GM10248 (cell line): ENCODE measurements around the gene WDR81.

Source experiments
- CTCF ChIA-PET: fragments of 300-600 bp; sonication (Branson Sonifier 250); formaldehyde crosslinking; extraction: SDS; loops from one replicate; lab custom pipeline; 2021; ENCODE audit warnings: antibody characterized with exemption; lab: Yijun Ruan, JAX
- POLR2A ChIA-PET: fragments of 350-650 bp; sonication (Branson Sonifier 250); formaldehyde crosslinking; extraction: SDS; loops from one replicate; lab custom pipeline; 2020; ENCODE audit warnings: antibody characterized with exemption; lab: Yijun Ruan, JAX
- DNase-seq: peaks from one replicate; pipeline ENCODE4 v3.0.0; 2012; ENCODE audit errors: extremely low spot score
- TF ChIP-seq, protein P1 (sequence below): IDR thresholded peaks from 2 replicates; pipeline ENCODE4 v1.5.1; 2012; ENCODE audit warnings: mild to moderate bottlenecking, low read depth; ENCODE audit errors: extremely low read depth, missing control alignments, control extremely low read depth

The WDR81 gene

DNA sequence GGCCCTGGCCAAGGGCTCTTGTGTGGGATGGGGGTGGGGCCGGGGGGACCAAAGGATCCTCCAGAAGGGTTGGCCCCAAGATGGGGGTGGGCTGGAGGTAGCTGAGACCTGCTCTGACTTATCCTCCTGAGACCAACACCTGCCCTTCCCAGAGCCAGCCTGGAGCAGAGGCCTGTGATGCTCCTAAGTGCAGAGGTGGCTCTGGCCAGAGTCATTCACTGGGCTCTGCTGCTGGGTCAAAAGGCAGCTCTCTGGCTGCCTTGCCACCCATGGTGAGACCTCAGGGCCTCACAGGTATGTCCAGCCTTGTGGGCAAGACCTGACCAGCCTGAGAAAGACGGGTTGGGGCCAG, 18.6 kb downstream of the WDR81 start:
- TF ChIP-seq, protein P1, sequence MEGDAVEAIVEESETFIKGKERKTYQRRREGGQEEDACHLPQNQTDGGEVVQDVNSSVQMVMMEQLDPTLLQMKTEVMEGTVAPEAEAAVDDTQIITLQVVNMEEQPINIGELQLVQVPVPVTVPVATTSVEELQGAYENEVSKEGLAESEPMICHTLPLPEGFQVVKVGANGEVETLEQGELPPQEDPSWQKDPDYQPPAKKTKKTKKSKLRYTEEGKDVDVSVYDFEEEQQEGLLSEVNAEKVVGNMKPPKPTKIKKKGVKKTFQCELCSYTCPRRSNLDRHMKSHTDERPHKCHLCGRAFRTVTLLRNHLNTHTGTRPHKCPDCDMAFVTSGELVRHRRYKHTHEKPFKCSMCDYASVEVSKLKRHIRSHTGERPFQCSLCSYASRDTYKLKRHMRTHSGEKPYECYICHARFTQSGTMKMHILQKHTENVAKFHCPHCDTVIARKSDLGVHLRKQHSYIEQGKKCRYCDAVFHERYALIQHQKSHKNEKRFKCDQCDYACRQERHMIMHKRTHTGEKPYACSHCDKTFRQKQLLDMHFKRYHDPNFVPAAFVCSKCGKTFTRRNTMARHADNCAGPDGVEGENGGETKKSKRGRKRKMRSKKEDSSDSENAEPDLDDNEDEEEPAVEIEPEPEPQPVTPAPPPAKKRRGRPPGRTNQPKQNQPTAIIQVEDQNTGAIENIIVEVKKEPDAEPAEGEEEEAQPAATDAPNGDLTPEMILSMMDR, result no peak
- ChIA-PET POLR2A (no interaction called here), CTCF (interaction anchor here (1.6 kb wide), 1 partner anchor 74 kb away, joined by 3 read pairs; no protein-coding TSS in a partner anchor)
- DNase-seq, result no peak

DNA sequence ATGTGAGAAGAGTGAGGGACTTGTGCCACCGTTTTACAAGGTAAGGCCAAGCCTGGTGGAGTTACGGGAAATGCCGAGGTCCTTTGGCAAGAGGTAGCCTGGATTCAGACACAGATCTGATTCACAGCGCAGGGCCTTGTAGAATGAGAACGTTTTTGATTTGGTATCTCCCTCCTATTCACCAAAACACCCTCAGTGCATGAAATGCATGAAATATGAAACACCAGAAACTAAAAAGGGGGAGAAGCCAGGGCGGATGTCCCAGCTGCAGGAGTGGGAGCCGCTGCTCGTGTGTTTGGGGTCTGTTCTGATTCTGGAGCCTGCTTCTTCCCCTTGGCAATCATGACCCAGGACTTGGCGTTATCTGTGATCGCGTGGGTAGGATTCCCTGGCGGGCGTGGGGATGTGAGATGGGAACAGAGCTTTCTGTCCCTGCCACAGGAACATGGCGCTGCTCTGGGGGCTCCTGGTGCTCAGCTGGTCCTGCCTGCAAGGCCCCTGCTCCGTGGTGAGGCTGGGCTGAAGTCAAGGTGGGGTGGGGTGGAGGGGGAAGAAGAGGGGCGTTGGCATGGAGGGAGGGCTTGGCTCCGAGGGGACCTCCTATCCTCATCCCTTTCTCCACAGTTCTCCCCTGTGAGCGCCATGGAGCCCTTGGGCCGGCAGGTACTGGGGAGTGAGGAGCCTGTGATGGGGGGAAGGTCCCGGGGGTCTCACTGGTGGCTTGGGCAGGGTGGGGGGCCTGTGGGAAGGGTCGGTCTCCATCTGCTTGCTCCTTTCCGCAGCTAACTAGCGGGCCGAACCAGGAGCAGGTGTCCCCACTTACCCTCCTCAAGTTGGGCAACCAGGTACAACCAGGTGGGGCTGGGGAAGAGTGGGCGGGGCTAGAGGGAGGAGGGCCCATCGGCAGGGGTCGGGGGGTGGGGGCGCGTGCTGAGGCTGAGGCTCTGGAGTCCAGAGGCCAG, 20.3 kb downstream of the WDR81 start:
- ChIA-PET CTCF (no interaction called here), POLR2A (no interaction called here)
- DNase-seq, result no peak
- TF ChIP-seq, protein P1, result no peak

DNA sequence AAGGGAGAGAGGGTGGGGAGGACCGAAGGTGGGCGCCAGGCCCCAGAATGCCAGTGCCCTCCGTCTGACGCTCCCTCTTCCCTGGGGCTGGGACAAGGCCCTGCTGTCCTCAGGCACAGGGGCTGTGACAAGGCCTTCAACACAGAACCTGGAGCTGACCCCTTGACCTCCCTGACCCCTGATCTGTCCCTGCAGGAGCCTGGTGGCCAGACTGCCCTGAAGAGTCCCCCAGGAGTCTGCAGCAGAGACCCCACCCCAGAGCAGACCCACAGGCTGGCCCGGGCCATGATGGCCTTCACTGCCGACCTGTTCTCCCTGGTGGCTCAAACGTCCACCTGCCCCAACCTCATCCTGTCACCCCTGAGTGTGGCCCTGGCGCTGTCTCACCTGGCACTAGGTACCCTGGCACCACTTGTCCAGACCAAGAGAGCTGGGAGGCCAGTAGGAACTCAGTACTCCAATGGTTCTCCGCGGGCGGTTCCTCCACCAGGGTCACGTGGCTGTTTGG, 21.1 kb downstream of the WDR81 start:
- POLR2A ChIA-PET, result no interaction called here
- no peak for DNase-seq
- TF ChIP-seq, protein P1, result no peak
- CTCF ChIA-PET, result interaction anchor here (1.0 kb wide), 1 partner anchor 37 kb away, joined by 3 read pairs; no protein-coding TSS in a partner anchor

DNA sequence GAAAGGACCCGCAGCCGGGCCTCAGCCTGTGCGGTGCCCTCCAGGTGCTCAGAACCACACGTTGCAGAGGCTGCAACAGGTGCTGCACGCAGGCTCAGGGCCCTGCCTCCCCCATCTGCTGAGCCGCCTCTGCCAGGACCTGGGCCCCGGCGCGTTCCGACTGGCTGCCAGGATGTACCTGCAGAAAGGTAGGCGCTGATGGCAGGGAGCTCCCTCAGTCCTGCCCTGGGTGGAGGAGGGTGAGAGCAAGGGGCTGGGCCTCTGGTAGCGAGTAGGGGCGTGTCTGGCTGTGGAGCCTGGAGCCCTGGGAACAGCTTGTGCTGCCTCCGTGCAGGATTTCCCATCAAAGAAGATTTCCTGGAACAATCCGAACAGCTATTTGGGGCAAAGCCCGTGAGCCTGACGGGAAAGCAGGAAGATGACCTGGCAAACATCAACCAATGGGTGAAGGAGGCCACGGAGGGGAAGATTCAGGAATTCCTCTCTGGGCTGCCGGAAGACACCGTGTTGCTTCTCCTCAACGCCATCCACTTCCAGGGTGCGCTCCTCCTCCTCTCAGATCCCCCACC, 22.6 kb downstream of the WDR81 start:
- TF ChIP-seq, protein P1, result no peak
- no peak for DNase-seq
- CTCF ChIA-PET, result no interaction called here
- POLR2A ChIA-PET, result no interaction called here

DNA sequence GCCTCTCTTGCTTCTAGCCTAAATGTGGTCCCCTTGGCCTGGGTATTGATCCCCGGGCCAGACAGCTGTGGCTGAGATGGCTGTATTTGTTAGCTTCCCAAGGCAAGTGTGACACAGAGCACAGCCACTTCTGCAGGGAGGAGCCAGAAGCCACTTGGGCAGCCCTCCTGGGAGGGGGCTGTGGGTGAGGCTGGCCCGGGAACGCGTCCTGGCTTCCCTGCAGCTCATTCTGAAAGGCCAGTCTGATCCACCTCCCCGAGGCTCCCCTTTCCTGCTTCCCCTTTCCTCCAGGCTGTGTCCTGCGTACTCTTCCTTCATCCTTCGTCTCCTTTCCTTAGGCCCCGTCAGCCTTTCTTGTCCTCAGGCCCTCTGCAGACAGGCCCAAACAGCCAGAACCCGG, 26.1 kb downstream of the WDR81 start:
- no peak for DNase-seq
- TF ChIP-seq, protein P1, result no peak
- CTCF ChIA-PET, result interaction anchor here (1.2 kb wide), 1 partner anchor 18 kb away, joined by 3 read pairs; no protein-coding TSS in a partner anchor
- POLR2A ChIA-PET, result no interaction called here

DNA sequence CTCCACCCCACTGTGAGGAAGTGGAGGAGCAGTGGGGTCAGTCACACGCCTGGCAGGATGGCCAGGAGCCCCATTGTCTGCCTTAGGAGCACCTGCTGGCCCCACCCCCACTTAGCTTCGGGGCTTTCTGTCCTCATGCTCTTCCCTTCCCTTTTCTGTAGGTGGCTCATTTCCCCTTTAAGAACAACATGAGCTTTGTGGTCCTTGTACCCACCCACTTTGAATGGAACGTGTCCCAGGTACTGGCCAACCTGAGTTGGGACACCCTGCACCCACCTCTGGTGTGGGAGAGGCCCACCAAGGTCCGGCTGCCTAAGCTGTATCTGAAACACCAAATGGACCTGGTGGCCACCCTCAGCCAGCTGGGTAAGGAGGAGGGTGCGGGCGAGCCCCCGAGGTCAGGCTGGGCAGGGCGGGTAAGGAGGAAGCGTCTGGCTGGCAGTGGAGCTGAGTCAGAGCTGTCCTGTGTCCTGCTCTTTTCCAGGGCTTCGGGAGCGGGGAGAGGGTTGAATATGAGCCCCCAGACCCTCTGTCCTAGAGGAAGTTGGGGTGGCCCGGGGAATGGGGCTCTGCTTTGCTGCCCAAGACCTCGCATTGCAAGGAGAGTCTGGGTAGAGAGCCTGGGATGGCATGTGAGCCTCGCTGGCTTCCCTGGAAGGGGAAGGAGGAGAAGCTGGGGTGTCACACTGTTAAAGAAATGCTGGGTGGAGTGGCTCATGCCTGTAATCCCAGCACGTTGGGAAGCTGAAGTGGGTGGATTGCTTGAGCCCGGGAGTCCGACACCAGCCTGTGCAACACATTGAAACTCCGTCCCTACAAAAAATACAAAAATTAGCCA, 28.1 kb downstream of the WDR81 start:
- POLR2A ChIA-PET, result no interaction called here
- TF ChIP-seq, protein P1, result no peak
- CTCF ChIA-PET, result interaction anchor here (1.0 to 1.4 kb wide), 3 partner anchors 11 to 31 kb away, joined by 3 to 5 read pairs (median 3); no protein-coding TSS in a partner anchor
- DNase-seq, result no peak
